Medulla oblongata (tissue), 1 donor: ENCODE results near the gene MAST3.

Experiments
- DNase-seq: peaks from one replicate; pipeline ENCODE4 v3.0.0-alpha.2; 2015; ENCODE audit errors: extremely low spot score

The MAST3 gene

DNA sequence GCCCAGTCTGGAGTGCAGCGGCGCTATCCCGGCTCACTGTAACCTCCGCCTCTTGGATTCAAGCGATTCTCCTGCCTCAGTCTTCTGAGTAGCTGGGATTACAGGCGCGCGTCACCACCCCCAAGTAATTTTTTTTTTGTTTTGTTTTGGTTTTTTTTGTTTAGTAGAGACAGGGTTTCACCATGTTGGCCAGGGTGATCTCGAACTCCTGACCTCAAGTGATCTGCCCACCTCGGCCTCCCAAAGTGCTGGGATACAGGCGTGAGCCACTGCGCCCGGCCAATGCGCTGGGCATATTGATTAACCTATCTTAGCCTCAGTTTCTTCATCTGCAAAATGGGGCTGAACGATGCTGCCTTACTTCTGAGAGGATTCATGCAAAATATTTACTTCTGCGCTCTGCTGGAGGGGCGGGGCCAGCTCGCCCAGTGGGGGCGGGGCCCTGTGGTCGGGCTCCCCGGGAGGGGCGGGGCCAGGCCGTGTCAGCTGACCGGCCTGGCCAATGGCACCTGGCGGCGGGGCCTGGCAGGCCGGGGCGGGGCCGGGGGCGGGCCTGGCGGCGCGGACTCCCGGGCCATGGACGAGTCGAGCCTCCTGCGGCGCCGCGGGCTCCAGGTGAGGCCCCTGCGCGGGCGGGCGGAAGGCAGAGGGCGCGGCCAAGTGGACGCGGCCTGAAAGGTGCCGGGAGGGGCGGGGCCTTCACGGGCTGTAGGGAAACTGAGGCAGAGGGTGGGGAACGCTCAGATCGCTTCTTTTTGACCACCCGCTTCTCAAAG is at the start of gene MAST3:
Gene MAST3, plus strand, starts transcription at position 562 of the 776 bp plus-strand sequence. Its CDS starts 15 bp downstream, at position 577.
- DNase-seq = peak; percentile 87

DNA sequence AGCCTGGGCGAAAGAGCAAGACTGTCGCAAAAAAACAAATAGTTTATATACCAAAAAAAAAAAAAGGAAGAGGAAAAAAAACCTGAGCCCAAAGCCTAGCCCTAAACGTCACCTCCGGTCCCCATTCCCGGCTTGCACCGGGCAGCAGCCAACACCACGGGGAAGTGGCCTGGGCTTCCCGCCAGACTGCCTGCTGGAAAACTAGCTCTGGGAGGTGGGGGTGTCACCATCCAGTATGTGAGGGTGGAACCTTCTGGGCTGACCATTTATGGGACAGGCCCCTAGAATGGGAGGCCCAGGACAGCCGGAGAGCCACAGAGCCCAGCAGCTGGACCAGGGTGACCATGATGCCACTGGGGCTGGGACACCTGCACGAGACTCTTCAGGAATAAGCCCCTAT is 48.2 kb upstream of the MAST3 start:
- DNase-seq = peak; percentile 44

DNA sequence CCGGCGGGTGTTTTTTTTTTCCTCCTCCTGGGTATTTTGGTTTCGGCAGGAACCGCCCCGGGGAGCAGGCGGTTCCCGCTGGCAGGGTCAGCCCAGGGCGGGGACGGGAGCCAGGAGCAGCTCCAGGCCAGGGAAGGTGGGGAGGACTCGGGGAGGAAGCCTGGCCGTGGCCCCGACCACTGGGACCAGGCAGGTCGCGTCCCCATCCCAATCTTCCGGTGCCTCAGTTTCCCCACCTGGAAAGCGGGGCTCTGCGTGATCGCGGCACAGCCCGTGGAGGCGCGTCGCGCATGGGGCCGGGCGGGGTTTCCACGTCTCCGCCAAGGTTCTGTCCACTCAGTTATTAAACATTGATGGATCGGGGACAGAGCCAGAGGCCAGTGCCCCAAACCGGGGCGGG is 45.7 kb upstream of the MAST3 start:
- DNase-seq = no peak

DNA sequence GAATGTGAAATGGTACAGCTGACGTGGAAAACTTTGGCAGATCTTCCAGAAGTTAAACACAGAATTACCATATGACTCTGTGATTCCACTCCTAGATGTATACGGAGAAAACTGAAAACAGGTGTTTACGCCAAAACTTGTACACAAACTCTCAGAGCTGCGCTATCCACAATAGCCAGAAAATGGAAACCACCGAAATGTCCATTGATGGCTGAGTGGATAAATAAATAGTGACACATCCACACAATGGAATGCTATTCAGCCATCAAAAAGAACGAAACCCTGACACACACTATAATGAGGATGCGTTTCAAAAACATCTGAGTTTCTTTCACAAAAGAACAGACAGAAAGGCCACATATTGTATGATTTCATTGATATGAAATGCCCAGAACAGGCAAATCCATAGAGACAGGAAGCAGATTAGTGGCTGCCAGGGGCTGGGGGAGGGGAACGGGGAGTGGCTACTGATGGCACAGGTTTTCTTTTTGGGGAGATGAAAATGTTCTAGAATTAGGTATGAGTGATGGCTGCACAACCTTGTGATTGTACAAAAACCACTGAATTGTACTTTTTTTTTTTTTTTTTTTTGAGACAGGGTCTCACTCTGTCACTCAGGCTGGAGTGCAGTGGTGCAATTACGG is 43.9 kb upstream of the MAST3 start:
- no peak for DNase-seq

DNA sequence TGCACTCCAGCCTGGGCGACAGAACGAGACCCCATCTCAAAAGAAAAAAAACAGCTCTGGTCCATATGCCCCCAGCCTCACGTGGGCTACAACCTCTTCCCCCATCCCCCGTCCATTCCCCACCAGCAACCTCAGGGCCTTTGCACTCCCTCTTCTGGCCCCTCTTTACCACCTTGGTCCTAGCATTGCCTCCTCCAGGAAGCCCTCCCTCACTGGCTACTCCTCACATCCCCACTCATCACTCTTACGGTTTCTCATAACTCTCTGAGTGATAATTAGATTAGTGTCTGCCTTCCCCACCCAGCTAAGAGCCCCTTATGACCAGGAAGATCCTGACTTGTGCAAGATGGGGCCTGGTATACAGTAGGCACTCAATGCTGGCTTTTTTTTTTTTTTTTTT is 41.6 kb upstream of the MAST3 start:
- no peak for DNase-seq

DNA sequence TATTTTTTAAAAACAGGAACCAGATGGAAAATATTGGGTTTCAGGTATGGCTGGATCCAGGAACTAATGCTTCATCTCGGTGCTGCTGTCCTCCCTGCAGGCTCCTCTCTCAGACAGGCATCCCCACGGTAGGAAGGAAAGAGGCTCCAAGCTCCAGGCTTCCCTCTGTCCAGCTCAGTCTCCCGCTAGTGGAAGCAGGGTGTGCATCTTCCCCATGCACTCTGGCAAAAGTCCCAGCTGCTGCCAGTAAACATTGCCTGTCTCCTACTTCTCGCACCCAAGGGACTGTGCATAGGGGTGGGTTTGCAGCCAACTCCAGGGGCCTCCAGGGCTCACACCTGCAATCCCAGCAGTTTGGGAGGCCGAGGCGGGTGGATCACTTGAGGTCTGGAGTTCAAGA is 40.0 kb upstream of the MAST3 start:
- peak; percentile 64 for DNase-seq

DNA sequence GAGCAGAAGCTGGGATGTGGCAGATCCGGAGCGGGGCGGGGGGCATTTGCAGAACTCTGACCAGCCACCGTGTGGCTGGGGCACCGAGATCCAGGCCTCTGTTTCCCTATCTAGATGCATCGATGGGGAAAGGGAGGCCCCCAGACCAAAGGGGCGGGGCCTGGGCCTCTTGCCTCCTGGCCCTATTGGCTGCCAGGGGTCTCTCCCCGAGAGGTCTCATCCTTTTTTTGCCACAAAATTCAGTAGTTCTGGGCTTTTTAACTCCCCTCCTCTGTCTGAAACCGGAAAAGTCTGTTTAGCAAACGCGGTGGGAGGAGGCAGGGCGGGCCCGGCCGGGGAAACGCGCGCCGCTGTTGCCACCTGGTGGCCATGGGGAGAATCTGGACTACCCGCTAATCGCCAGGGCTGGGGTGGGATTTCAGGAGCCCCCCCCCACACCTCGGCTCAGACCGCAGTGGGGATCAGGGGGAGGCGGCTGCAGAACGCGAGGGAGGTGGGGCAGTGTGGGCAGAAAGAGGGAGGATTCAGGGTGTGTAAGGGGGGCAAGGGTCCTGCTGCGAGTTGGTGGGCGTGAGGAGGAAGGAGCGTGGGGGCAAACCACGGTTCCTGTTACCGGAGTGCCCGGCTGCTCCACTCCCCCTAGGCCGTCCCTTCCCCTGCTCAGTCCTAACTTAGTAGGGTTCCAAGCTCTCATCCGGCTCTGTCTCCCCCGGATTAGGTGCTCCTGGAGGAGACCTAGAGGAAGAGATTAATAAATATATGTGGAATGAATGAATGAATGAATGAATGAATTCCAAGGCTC is 39.2 kb upstream of the MAST3 start:
- DNase-seq = peak; percentile 89

DNA sequence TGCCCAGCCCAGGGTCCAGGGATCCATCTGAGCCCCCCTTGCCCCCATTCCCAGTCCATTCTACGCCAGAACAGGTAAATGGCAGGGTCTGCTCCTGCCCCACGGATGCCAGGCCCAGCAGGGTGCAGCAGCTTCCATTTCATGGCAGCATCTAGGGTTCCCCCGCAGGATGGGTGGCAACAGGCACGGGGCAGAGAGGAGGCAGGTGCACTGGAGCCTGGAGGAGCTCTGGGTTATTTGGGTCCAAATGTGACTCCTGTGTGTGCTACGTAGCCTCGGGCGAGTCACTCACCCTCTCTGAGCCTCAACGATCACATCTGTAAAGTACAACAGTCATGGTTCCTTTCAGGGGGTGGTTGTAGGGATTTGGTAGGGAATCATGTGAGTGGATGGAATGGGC is 38.3 kb upstream of the MAST3 start:
- DNase-seq = no peak

DNA sequence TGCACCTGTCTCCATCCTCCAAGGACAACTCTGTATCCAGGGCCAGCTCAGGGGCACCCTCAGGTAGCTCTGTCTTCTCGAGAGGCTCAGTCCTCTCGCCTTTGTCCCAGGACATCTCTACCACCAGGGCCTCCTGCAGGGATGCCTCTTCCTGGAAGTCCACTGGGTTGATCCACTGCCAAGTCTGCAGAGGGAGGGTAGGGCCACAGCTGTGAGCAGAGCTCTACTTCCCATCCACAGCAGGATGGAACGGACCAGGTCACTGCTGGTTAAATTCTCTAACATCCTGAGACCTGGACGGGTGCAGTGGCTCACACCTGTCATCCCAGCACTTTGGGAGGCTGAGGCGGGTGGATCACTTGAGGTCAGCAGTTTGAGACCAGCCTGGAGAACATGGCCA is 37.7 kb upstream of the MAST3 start:
- DNase-seq = no peak

DNA sequence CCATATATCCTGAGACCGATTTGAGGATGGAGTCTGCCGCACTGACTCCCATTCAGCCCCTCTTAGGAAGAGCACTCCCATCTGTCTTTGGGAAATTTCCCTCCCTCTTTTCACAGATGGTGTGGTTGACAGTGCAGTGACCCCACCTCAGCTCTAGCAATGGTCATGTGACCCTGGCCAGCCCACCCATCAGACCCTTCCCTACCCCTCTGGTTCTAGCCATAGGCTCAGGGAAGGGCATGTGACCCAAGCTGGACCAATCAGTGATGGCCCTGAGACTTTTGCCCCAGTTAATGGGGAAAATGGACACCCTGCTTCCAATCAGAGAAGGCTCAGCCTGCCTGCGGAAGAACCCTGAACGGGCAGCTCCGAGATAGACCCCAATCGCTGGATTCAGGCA is 37.1 kb upstream of the MAST3 start:
- DNase-seq = no peak

DNA sequence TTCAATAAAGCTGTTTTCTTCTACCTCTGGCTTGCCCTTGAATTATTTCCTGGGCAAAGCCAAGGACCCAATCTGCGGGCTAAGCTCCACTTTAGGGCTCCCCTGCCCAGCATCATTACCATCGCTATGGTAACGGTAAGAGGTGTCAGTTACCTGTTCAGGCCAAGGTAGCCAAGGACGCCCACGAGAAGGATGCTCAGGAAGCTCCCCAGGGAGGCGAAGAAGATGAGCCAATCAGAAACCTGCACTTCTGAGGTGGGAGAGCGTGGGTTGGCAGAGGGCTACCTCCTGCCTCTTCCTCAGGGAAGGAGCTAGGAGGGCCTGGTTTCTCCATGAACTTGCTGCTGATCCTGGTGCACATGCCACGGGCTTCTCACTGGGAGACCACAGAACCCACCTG is 35.5 kb upstream of the MAST3 start:
- no peak for DNase-seq

DNA sequence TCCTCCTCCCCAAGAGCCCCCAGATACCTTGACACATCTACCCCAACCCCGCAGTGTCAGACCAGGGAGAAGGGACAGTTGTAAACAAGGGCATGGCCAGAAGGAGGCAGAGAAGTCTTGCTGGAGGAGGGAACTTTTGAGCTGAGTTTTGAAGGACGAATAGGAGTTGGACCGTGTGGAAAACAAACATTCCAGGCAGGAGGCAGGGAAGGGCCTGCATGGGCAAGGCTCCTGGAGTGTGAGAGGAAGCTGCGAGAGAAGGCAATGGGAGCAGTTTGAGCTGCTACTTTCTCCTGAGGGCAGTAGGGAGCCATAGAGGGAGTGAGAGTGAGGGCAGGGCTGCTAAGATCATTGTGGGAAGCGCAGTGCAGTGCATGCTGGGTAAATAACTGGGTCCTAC is 34.1 kb upstream of the MAST3 start:
- no peak for DNase-seq

DNA sequence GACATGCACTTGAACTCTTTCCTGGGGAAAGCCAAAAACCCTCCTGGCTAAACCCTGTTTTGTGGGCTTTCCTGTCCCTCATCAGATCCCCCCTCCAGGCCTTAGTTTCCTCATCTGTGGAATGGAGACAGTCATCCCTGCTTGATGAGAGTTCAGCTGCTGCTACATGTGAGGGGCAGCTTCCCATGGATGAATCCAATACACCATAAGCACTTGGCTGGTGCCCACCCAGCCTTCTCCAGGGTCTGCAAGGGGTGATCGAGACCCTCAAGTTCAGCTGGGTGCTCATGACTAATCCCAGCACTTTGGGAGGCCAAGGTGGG is 32.4 kb upstream of the MAST3 start:
- no peak for DNase-seq

DNA sequence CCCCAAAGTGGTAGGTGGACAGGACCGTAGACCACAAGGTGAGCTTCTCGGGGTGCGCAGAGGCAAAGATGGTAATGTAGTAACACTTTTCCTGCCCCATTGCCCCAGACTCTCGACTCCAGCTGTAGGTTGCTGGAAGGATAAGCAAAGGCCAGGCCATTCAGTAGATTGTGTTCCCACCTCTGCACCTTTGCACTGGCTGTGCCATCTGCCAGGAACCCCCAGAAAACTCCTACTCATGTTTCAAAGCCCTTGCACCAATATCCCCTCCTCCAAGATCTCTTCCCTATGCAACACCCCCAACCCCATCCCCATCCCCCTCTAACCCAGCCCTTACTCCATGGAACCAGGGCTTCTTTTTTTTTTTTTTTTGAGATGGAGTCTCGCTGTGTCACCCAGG is 29.2 kb upstream of the MAST3 start:
- DNase-seq = no peak

DNA sequence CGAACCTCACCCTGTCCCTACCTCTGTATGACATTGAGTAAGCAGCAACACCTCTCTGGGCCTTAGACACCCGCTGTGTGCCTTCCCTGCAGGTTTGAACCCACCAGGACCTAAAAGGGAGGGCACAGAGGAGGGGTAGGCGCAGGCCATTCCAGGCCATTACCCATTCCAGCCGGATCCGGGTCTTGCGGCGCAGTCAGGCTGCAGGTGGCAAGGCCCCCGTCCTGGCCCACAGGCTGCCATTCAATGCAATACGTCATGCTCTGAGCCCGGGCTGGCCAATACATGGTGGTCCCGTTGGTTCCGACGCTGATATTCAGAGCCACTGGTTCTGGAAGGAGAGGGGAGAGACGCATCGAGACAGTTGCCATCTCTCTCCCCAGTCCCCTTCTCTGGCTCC is 28.2 kb upstream of the MAST3 start:
- DNase-seq = no peak

DNA sequence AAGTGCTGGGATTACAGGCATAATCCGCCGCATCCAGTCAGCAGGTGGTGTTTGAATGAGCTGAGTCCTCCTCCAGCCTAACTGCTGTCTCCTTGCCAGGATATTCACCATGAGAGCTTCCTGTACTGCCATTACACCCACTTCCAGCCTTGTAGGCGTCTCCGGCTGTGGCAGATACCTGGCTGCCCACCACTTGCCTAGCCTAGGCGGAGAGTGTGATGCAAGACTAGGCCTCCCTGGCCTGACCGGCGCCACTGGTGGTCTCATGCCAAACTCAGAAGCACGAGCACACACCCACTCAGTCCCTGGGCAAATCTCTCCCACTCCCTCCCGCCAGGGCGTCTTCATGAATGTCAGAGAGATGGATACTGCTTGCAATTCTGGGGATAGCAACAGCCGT is 27.4 kb upstream of the MAST3 start:
- DNase-seq = no peak

DNA sequence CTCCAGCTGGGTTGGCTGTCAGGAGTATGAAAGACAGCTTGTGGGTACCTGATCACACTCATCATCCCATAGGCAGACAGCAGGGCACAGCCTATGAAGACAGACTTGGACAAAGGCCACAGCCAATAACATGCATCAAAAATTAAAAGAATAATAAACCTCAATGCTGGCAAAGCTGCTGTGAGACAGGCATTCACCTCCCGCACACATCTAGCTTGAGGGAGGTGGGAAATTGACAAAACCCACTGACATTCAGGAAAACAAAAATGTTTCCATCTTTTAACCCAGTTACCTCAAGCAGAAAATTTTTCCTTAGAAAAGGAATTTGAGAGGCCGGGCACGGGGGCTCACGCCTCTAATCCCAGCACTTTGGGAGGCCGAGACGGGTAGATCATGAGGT is 25.2 kb upstream of the MAST3 start:
- DNase-seq = no peak

DNA sequence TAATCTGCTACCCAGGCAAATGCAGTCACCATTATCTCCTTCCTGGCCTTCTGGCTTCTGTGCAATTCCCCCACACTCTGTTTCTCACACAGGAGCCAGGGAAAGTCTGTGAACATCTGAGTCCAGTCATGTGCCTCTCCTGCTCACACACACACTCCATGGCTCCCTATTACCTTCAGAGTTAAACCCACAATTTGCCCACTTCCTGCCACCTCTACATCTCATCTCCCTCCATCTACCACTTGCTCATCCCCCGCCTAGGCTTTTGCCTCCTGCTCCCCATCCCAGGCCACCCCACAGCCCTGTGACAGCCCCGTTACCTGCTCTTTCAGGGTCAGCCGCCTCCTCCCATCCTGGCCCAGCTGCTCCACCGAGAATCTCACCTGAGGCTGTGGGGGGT is 24.4 kb upstream of the MAST3 start:
- DNase-seq = no peak

DNA sequence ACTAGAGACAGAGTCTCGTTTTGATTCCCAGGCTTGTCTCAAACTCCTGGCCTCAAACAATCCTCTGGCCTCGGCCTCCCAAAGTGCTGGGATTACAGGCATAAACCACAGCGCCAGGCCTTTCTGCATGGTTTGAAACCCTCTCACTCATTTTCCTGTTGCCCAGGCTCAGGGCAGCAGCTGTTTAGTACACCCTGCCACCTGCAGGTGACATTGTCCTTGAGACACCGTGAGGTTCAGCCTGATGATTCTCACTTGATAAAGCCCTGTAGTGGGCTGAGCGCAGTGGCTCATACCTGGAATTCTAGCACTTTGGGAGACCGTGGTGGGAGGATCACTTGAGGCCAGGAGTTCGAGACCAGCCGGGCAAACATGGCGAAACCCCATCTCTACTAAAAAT is 23.4 kb upstream of the MAST3 start:
- DNase-seq = no peak

DNA sequence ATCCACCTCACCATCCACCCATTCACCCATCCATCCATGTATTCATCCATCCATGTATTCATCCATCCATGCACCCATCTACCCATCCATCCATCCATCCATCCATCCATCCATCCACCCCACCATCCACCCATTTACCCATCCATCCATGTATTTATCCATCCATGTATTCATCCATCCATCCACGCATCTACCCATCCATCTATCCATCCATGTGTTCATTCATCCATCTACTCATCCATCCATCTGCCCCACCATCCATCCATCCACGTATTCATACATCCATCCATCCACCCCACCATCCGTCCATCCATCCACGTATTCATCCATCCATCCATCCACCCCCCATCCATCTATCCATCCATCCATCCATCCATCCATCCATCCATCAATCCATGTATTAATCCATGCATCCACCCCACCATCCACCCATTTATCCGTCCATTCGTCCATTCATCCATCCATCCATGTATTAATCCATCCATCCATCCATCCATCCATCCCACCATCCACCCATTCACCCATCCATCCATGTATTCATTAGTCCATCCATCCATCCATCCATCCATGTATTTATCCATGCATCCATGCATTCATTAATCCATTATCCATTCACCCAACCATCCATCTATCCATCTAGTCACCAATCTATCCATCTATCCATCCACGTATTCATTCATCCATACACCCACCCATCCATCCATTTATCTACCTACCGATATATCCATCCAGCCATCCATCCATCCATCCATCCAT is 13.5 kb upstream of the MAST3 start:
- DNase-seq = no peak

DNA sequence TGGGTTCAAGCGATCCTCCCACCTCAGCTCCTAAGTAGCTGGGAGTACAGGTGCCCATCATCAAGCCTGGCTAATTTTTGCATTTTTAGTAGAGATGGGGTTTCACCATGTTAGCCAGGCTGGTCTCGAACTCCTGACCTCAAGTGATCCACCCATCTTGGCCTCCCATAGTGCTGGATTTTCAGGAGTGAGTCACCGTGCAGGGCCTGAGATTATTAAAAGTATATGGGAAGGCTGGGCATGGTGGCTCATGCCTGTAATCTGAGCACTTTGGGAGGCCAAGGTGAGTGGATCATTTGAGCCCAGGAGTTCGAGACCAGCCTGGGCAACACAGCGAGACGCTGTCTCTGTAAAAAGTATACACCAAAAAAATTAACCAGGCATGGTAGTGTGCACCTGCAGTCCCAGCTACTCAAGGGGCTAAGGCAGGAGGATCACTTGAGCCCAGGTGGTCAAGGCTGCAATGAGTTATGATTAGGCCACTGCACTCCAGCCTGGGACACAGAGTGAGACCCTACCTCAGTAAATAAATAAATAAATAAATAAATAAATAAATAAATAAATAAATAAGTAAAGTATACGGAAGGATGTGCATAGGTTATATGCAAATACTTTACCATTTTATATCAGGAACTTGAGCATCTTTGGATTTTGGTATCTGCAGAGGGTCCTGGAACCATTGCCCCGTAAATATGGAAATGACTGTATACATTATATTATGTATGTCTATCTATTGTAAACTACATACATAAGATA is 11.7 kb upstream of the MAST3 start:
- DNase-seq = no peak
